ENCODE results near the gene C20orf173.
"Not testable (repeated sequence)": the region's sequence is repeated elsewhere in the genome, so short reads cannot be mapped to it uniquely, and the experiment has no call there.

The C20orf173 gene

GRCh38 chr20:35523298-35523888 lies 6.1 kb downstream of the C20orf173 start:
- Histone ChIP-seq H3K27ac (ENCODE audit: low read length) (no peak overlapping the region), H3K4me1 (ENCODE audit: control insufficient read depth, insufficient read depth, low read length) (no peaks in the 10 kb centered on the region)

GRCh38 chr20:35518955-35519354 lies 10.5 kb downstream of the C20orf173 start:
- H3K27ac ChIP-seq (ENCODE audit: low read length) = no peak overlapping the region
- no peak overlapping the region for H3K9ac ChIP-seq (ENCODE audit: low read length in 2 of 2)
- no peak overlapping the region for H3K4me3 ChIP-seq (ENCODE audit: low read length in 2 of 2)
- peaks cover 3% of the 10 kb centered on the region in 2 donors for H3K36me3 ChIP-seq (ENCODE audit: control insufficient read depth in 2 of 2, insufficient read depth in 2 of 2, low read length in 2 of 2)
- H3K27me3 ChIP-seq (ENCODE audit: control insufficient read depth in 1 of 2, insufficient read depth in 2 of 2, low read length in 2 of 2) = no peaks in the 10 kb centered on the region
- H3K9me3 ChIP-seq (ENCODE audit: control insufficient read depth in 2 of 2, low read length in 2 of 2) = no peaks in the 10 kb centered on the region
- H3K4me1 ChIP-seq (ENCODE audit: control insufficient read depth, insufficient read depth, low read length) = no peaks in the 10 kb centered on the region

More at GRCh38 chr20:35523298-35523888, 6.1 kb downstream of the C20orf173 start:
- Histone ChIP-seq H3K9me3 (ENCODE audit: control insufficient read depth in 2 of 2, low read length in 2 of 2) (no peaks in the 10 kb centered on the region), H3K9ac (ENCODE audit: low read length in 2 of 2) (no peak overlapping the region), H3K36me3 (ENCODE audit: control insufficient read depth in 2 of 2, insufficient read depth in 2 of 2, low read length in 2 of 2) (no peaks in the 10 kb centered on the region), H3K27me3 (ENCODE audit: control insufficient read depth in 1 of 2, insufficient read depth in 2 of 2, low read length in 2 of 2) (no peaks in the 10 kb centered on the region), H3K4me3 (ENCODE audit: low read length in 2 of 2) (no peak overlapping the region)

GRCh38 chr20:35517767-35518166 lies 11.7 kb downstream of the C20orf173 start:
- not testable (repeated sequence) for H3K9ac ChIP-seq (ENCODE audit: low read length in 2 of 2); H3K27ac ChIP-seq (ENCODE audit: low read length); H3K9me3 ChIP-seq (ENCODE audit: control insufficient read depth in 2 of 2, low read length in 2 of 2); H3K4me3 ChIP-seq (ENCODE audit: low read length in 2 of 2); H3K36me3 ChIP-seq (ENCODE audit: control insufficient read depth in 2 of 2, insufficient read depth in 2 of 2, low read length in 2 of 2); H3K27me3 ChIP-seq (ENCODE audit: control insufficient read depth in 1 of 2, insufficient read depth in 2 of 2, low read length in 2 of 2); H3K4me1 ChIP-seq (ENCODE audit: control insufficient read depth, insufficient read depth, low read length)

- Histone ChIP-seq H3K27me3 (ENCODE audit: control insufficient read depth in 1 of 2, insufficient read depth in 2 of 2, low read length in 2 of 2) (no peaks in the 10 kb centered on the region), H3K9me3 (ENCODE audit: control insufficient read depth in 2 of 2, low read length in 2 of 2) (no peaks in the 10 kb centered on the region), H3K36me3 (ENCODE audit: control insufficient read depth in 2 of 2, insufficient read depth in 2 of 2, low read length in 2 of 2) (peaks cover 5 to 6% of the 10 kb centered on the region in 2 donors), H3K4me1 (ENCODE audit: control insufficient read depth, insufficient read depth, low read length) (no peaks in the 10 kb centered on the region), H3K9ac (ENCODE audit: low read length in 2 of 2) (no peak overlapping the region), H3K27ac (ENCODE audit: low read length) (no peak overlapping the region), H3K4me3 (ENCODE audit: low read length in 2 of 2) (no peak overlapping the region)
These were observed 12.3 kb downstream of the C20orf173 start for GRCh38 chr20:35517125-35517524.

GRCh38 chr20:35515949-35516645 lies 13.4 kb downstream of the C20orf173 start:
- H3K9me3 ChIP-seq (ENCODE audit: control insufficient read depth in 2 of 2, low read length in 2 of 2) = no peaks in the 10 kb centered on the region
- H3K27ac ChIP-seq (ENCODE audit: low read length) = no peak overlapping the region
- H3K27me3 ChIP-seq (ENCODE audit: control insufficient read depth in 1 of 2, insufficient read depth in 2 of 2, low read length in 2 of 2) = no peaks in the 10 kb centered on the region
- H3K4me3 ChIP-seq (ENCODE audit: low read length in 2 of 2) = no peak overlapping the region
- H3K9ac ChIP-seq (ENCODE audit: low read length in 2 of 2) = no peak overlapping the region
- H3K36me3 ChIP-seq (ENCODE audit: control insufficient read depth in 2 of 2, insufficient read depth in 2 of 2, low read length in 2 of 2) = peaks cover 8 to 14% of the 10 kb centered on the region in 2 donors
- no peaks in the 10 kb centered on the region for H3K4me1 ChIP-seq (ENCODE audit: control insufficient read depth, insufficient read depth, low read length)

- Histone ChIP-seq H3K27me3 (ENCODE audit: control insufficient read depth in 1 of 2, insufficient read depth in 2 of 2, low read length in 2 of 2) (no peaks in the 10 kb centered on the region), H3K9ac (ENCODE audit: low read length in 2 of 2) (no peak overlapping the region), H3K4me3 (ENCODE audit: low read length in 2 of 2) (no peak overlapping the region), H3K9me3 (ENCODE audit: control insufficient read depth in 2 of 2, low read length in 2 of 2) (no peaks in the 10 kb centered on the region), H3K4me1 (ENCODE audit: control insufficient read depth, insufficient read depth, low read length) (no peaks in the 10 kb centered on the region), H3K27ac (ENCODE audit: low read length) (no peak overlapping the region), H3K36me3 (ENCODE audit: control insufficient read depth in 2 of 2, insufficient read depth in 2 of 2, low read length in 2 of 2) (peaks cover 12 to 19% of the 10 kb centered on the region in 2 donors)
These were observed 14.1 kb downstream of the C20orf173 start for GRCh38 chr20:35515341-35515740.

GRCh38 chr20:35514371-35514932 lies 15.0 kb downstream of the C20orf173 start:
- Histone ChIP-seq H3K4me1 (ENCODE audit: control insufficient read depth, insufficient read depth, low read length) (no peaks in the 10 kb centered on the region), H3K27me3 (ENCODE audit: control insufficient read depth in 1 of 2, insufficient read depth in 2 of 2, low read length in 2 of 2) (no peaks in the 10 kb centered on the region), H3K4me3 (ENCODE audit: low read length in 2 of 2) (no peak overlapping the region), H3K9me3 (ENCODE audit: control insufficient read depth in 2 of 2, low read length in 2 of 2) (no peaks in the 10 kb centered on the region), H3K27ac (ENCODE audit: low read length) (no peak overlapping the region), H3K9ac (ENCODE audit: low read length in 2 of 2) (no peak overlapping the region), H3K36me3 (ENCODE audit: control insufficient read depth in 2 of 2, insufficient read depth in 2 of 2, low read length in 2 of 2) (peaks cover 21 to 28% of the 10 kb centered on the region in 2 donors)

- Histone ChIP-seq H3K4me3 (ENCODE audit: low read length in 2 of 2) (no peak overlapping the region), H3K27me3 (ENCODE audit: control insufficient read depth in 1 of 2, insufficient read depth in 2 of 2, low read length in 2 of 2) (no peaks in the 10 kb centered on the region), H3K27ac (ENCODE audit: low read length) (no peak overlapping the region), H3K9me3 (ENCODE audit: control insufficient read depth in 2 of 2, low read length in 2 of 2) (no peaks in the 10 kb centered on the region), H3K4me1 (ENCODE audit: control insufficient read depth, insufficient read depth, low read length) (no peaks in the 10 kb centered on the region), H3K36me3 (ENCODE audit: control insufficient read depth in 2 of 2, insufficient read depth in 2 of 2, low read length in 2 of 2) (peaks cover 38 to 45% of the 10 kb centered on the region in 2 donors), H3K9ac (ENCODE audit: low read length in 2 of 2) (no peak overlapping the region)
These were observed 17.5 kb downstream of the C20orf173 start for GRCh38 chr20:35511814-35512420.

- Histone ChIP-seq H3K9me3 (ENCODE audit: control insufficient read depth in 2 of 2, low read length in 2 of 2) (no peaks in the 10 kb centered on the region), H3K27ac (ENCODE audit: low read length) (no peak overlapping the region), H3K4me3 (ENCODE audit: low read length in 2 of 2) (no peak overlapping the region), H3K4me1 (ENCODE audit: control insufficient read depth, insufficient read depth, low read length) (no peaks in the 10 kb centered on the region), H3K27me3 (ENCODE audit: control insufficient read depth in 1 of 2, insufficient read depth in 2 of 2, low read length in 2 of 2) (no peaks in the 10 kb centered on the region), H3K9ac (ENCODE audit: low read length in 2 of 2) (no peak overlapping the region), H3K36me3 (ENCODE audit: control insufficient read depth in 2 of 2, insufficient read depth in 2 of 2, low read length in 2 of 2) (peaks cover 44 to 48% of the 10 kb centered on the region in 2 donors)
These were observed 18.3 kb downstream of the C20orf173 start for GRCh38 chr20:35510951-35511735.

- Histone ChIP-seq H3K4me3 (ENCODE audit: low read length in 2 of 2) (no peak overlapping the region), H3K27me3 (ENCODE audit: control insufficient read depth in 1 of 2, insufficient read depth in 2 of 2, low read length in 2 of 2) (no peaks in the 10 kb centered on the region), H3K27ac (ENCODE audit: low read length) (no peak overlapping the region), H3K9me3 (ENCODE audit: control insufficient read depth in 2 of 2, low read length in 2 of 2) (no peaks in the 10 kb centered on the region), H3K9ac (ENCODE audit: low read length in 2 of 2) (no peak overlapping the region), H3K4me1 (ENCODE audit: control insufficient read depth, insufficient read depth, low read length) (peaks cover 11% of the 10 kb centered on the region), H3K36me3 (ENCODE audit: control insufficient read depth in 2 of 2, insufficient read depth in 2 of 2, low read length in 2 of 2) (peaks cover 39 to 55% of the 10 kb centered on the region in 2 donors)
These were observed 20.8 kb downstream of the C20orf173 start for GRCh38 chr20:35508493-35509218.
